Measurements from ENCODE around the gene SUN1.
"Not testable (repeated sequence)": the region's sequence is repeated elsewhere in the genome, so short reads cannot be mapped to it uniquely, and the experiment has no call there.

SUN1 gene

GRCh38 chr7:867406-868188, 35.3 kb downstream of the SUN1 start:
- intact Hi-C loops (cut with DNase I): no loop called here
- DNase-seq: peak in 18 of 42 donors; percentile 24 to 78 (median 48)

DNA sequence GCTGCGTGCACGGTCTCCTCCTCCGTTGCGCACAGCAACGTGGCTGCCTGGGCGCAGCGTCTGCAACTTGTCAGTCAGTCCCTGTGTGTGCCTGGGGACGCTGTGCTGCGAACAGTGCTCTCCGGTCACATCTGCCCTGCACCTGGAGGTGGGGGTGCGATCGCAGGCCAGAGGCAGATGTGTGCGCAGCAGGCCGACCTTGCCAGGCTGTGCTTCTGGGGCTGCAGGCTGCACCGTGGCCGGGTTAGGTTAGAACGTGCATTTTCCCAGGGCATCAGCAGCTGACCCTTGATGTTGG, 35.9 kb downstream of the SUN1 start:
- intact Hi-C loops (cut with DNase I): no loop called here
- no peak for DNase-seq

GRCh38 chr7:869348-869747, 37.1 kb downstream of the SUN1 start:
- intact Hi-C loops (cut with DNase I): no loop called here
- no peak for DNase-seq

GRCh38 chr7:871900-872537, 39.7 kb downstream of the SUN1 start:
- intact Hi-C loops (cut with DNase I): loop anchor here (10.0 kb wide), 2 partner anchors 87 to 547 kb away; no protein-coding TSS in a partner anchor
- DNase-seq: no peak

DNA sequence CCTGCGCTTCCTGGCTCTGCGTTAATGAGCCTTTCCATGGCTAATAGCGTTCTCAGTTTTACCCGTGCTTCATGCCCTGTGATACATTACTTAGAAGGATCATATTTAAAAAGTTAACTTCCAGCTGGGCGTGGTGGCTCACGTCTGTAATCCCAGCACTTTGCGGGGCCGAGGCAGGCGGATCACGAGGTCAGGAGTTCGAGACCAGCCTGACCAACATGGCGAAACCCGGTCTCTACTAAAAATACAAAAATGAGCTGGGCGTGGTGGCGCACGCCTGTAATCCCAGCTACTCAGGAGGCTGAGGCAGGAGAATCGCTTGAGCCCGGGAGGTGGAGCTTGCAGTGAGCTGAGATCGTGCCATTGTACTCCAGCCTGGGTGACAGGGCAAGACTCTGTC, 40.4 kb downstream of the SUN1 start:
- not testable (repeated sequence) for DNase-seq
- intact Hi-C loops (cut with DNase I): loop anchor here (10.0 kb wide), 2 partner anchors 88 to 548 kb away; no protein-coding TSS in a partner anchor

DNA sequence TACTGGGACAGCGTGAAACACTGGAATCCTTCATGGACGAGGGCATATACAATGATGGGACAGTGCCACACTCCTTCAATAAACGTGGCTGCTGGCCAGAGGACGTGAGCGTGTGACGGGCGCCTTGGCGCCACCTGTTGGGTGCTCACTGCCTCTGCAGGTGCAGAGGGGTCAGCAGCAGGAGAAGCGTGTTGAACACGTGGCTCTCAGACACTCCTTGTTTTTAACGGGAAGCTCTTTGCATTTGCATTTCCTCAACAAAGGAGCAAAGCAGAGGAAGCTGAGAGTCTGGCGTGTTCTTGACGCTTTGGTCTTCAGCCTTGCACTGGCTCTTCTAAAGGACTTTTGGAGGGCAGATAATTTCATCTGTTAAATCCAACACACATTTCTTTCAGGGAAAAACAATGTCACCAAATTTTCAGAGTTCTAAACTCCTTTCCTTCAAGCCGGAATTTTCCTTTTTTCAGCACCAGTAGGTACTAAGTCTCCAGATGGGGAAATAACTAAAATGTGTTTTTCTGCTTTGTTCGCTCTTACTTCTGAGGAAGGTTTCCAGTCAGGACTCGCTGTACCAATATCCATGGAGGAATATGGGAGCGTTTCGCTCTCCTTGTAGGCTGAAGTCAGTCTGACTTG, 41.2 kb downstream of the SUN1 start:
- DNase-seq: peak; percentile 69 to 92 (median 84)
- intact Hi-C loops (cut with DNase I): loop anchor here (10.0 kb wide), 2 partner anchors 89 to 549 kb away; no protein-coding TSS in a partner anchor

DNA sequence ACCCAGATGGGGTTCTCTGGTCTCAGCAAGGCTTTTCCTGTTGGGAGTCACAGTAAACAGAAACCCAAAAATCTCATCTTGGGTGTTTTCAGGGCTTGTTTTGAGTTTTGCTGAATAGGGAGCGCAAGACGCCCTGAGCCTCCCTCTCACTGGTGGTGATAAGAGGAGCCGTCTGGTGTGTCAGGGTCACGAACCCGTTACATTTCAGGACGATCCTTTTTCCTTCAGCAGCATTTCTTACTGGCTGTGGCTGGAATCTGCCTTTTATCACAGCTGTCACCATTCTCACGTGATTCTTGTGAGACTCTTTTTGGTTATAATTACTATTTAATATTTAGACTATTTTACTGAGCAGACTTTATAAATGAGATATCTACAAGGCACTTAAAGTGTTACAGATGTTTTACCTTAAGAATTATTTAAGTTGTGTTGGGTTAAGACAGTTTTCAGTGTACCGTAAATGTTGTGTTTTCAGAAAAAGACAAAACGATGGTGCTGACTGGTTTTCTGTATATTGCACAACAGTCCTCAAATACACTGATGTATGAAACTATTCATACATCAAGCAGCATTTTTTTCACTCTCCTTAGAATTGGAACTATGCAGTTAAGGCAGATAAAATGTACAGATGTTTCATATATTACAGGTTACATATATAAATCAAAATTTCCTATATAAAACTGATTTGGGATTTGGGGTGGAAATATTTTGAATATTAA, 41.9 kb downstream of the SUN1 start:
- no peak for DNase-seq

GRCh38 chr7:875051-875450, 42.8 kb downstream of the SUN1 start:
- intact Hi-C loops (cut with DNase I): loop anchor here (10.0 kb wide), 2 partner anchors 90 to 550 kb away; no protein-coding TSS in a partner anchor
- DNase-seq: no peak

More for the DNA sequence above, 41.9 kb downstream of the SUN1 start:
- intact Hi-C loops (cut with DNase I): loop anchor here (10.0 kb wide), 2 partner anchors 89 to 549 kb away; no protein-coding TSS in a partner anchor

GRCh38 chr7:875476-876076, 43.3 kb downstream of the SUN1 start:
- intact Hi-C loops (cut with DNase I): loop anchor here (10.0 kb wide), 2 partner anchors 91 to 551 kb away; no protein-coding TSS in a partner anchor
- DNase-seq: no peak

DNA sequence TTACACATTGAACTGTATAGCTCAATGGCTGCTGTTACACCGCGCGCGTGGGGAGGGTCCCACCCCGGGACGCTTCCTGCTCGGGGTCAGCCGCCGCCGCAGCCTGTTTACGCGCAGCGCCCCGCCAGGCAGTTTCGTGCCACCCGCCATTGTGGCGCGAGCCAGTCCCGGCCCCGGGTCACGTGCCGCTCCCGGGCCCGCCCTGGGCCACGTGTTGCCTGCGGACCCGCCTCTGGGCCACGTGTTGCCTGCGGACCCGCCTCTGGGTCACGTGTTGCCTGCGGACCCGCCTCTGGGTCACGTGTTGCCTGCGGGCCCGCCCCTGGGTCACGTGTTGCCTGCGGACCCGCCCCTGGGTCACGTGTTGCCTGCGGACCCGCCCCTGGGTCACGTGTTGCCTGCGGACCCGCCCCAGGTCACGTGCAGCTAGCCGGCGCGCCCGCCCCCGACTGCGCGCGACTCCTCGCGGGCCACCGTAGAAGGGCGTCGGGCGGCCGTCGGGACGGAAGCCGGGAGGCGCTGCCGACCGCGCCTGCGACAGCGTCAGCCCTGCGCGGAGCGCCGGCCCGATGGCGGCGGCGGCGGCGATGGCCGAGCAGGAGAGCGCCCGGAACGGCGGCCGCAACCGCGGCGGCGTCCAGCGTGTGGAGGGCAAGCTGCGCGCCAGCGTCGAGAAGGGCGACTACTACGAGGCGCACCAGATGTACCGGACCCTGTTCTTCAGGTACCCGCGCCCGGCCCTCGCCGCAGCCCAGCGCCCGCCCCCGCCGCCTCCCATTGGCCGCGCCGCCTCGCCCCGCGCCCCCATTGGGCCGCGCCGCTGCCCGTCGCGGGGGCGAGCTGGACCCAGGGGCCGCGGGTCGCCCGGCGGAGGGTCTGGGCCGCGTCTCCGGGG, 44.0 kb downstream of the SUN1 start, which contains the start of gene GET4:
GET4 (plus strand) TSS at position 478 of the 895 bp plus-strand sequence; CDS start at position 570, 92 bp downstream.
- intact Hi-C loops (cut with DNase I): loop anchor here (10.0 kb wide), 2 partner anchors 92 to 552 kb away; no protein-coding TSS in a partner anchor
- peak; percentile 95 to 100 (median 98) for DNase-seq

DNA sequence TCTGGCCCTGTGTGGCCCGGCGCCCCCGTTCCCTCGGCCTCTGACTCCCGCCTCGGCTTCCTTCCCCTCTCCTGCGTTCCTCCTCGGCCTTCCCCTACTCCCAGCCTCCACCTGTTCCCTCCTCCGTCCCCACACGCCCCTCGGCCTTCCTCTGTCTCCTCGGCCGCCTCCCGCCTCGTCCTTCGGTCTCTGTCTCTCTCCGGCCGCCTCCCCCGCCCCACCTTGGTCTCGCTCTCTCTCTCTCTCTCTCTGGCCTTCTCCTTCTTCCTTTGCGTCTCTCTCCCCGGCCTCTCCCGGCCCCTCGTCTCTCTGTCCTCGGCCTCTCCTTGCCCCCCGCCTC, 44.7 kb downstream of the SUN1 start:
- intact Hi-C loops (cut with DNase I): loop anchor here (10.0 kb wide), 2 partner anchors 92 to 552 kb away; no protein-coding TSS in a partner anchor
- no peak for DNase-seq

GRCh38 chr7:877312-878232, 45.3 kb downstream of the SUN1 start:
- no peak for DNase-seq
- intact Hi-C loops (cut with DNase I): loop anchor here (10.0 kb wide), 2 partner anchors 93 to 553 kb away; no protein-coding TSS in a partner anchor

DNA sequence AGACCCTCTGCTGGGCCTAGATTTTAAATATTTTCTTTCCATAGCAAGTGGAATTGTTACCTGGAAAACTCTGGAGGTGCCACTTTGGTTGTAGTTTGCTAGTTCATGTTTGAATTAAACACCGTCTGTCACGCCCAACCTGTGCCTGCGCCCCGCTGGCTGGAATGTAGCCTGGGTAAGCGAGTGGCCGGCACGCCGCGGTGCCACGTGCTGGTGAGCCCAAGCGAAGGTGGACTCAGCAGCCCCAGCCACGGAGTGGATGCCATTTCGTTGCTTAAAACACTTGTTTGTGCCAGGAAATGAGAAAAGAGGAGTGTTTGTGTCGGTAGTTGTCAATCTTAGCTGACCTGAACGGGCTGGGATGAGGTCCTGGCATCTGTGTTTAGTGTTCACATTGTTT, 46.8 kb downstream of the SUN1 start:
- intact Hi-C loops (cut with DNase I): loop anchor here (10.0 kb wide), 2 partner anchors 94 to 554 kb away; no protein-coding TSS in a partner anchor
- no peak for DNase-seq

DNA sequence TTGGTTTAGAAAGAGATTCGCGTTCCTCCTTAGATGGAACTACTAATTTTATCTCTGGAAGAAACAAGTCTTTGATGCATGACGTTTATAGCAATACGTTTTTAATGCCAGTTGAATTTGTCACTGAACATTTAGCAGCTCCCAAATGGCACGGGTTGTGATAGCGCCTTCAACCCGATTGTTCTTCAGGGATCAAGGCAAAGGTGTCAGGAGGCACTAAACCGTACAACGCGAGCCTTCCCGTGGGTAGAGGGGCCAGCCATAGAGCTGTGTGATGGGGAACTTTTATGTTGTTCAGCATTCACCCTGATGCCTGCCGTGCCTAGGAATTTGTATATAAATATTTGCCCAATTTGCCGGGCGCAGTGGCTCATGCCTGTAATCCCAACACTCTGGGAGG, 47.4 kb downstream of the SUN1 start:
- DNase-seq: no peak
- intact Hi-C loops (cut with DNase I): loop anchor here (10.0 kb wide), 2 partner anchors 95 to 555 kb away; no protein-coding TSS in a partner anchor

GRCh38 chr7:880450-880849, 48.2 kb downstream of the SUN1 start:
- peak in 24 of 42 donors; percentile 39 to 86 (median 62) for DNase-seq
- intact Hi-C loops (cut with DNase I): no loop called here
